ENCODE results near the gene RPL11. TPM values are rescaled to one million over a fixed set of nuclear protein-coding genes. Genes with fewer than 3 reads are reported as not detected.

The RPL11 gene
- total and polyA plus RNA-seq, 2 of the 8 experiments (the other 6 are each of a cell fraction or from before 2014, with no cell fraction given): 1,192 to 1,426 TPM

GRCh38 chr1:23727362-23727811 lies 35.8 kb downstream of the RPL11 start:
- Histone ChIP-seq H2AFZ (ENCODE audit: low read length) (no peak overlapping the region), H3K79me2 (ENCODE audit: control insufficient read depth in 1 of 2, insufficient read depth in 2 of 2, low read length in 2 of 2) (0 out of 4 replicates have a peak, but pooled peaks cover 0 to 2% of the 10 kb centered on the region in 2 experiments), H4K91ac (replicated peaks; ENCODE audit: insufficient read length, low read length) (no peak overlapping the region), H3K9ac (replicated peaks in 1 of 4; ENCODE audit: extremely low read depth in 1 of 4, low read depth in 3 of 4, low read length in 3 of 4) (no peak overlapping the region), H3K4me3 (ENCODE audit: extremely low read depth in 1 of 4, insufficient read depth in 2 of 4, low read depth in 3 of 4, low read length in 4 of 4) (no peak overlapping the region), H4K8ac (ENCODE audit: extremely low read depth, insufficient read depth, low read length) (no peak overlapping the region), H3K23ac (ENCODE audit: insufficient read length) (no peak overlapping the region), H3K23me2 (ENCODE audit: low read depth, low read length) (no peaks in the 10 kb centered on the region), H3K18ac (ENCODE audit: extremely low read depth, low read length) (no peak overlapping the region), H2BK20ac (ENCODE audit: low read length) (no peak overlapping the region), H3K4me1 (replicated peaks in 1 of 4; ENCODE audit: control insufficient read depth in 3 of 4, insufficient read depth in 4 of 4, low read length in 3 of 4) (no peaks in the 10 kb centered on the region), H2BK15ac (ENCODE audit: low read length) (no peak overlapping the region), H3K9me3 (ENCODE audit: insufficient read depth in 2 of 2, low read depth in 1 of 2, low read length in 1 of 2) (no peaks in the 10 kb centered on the region), H2AK5ac (ENCODE audit: low read depth, low read length) (no peak overlapping the region), H4K20me1 (replicated peaks in 1 of 2; ENCODE audit: control insufficient read depth in 1 of 2, insufficient read depth in 2 of 2, low read length in 2 of 2) (peaks cover 0 to 5% of the 10 kb centered on the region in 2 experiments), H3K27me3 (replicated peaks in 1 of 4; ENCODE audit: control insufficient read depth in 3 of 4, extremely low read depth in 1 of 4, insufficient read depth in 3 of 4, low read length in 3 of 4) (no peaks in the 10 kb centered on the region), H2BK5ac (ENCODE audit: low read depth, low read length) (no peak overlapping the region), H3K36me3 (ENCODE audit: control insufficient read depth in 2 of 4, insufficient read depth in 4 of 4, low read length in 3 of 4) (no peaks in the 10 kb centered on the region), H2BK12ac (ENCODE audit: low read depth, low read length) (no peak overlapping the region), H3K4ac (replicated peaks; ENCODE audit: insufficient read length, low read depth, low read length) (no peak overlapping the region), H3K56ac (replicated peaks; ENCODE audit: insufficient read length, low read depth, low read length) (no peak overlapping the region), H3K4me2 (ENCODE audit: insufficient read depth in 1 of 2, low read depth in 2 of 2, low read length in 2 of 2) (no peak overlapping the region), H3K79me1 (ENCODE audit: low read depth, low read length) (no peaks in the 10 kb centered on the region), H4K5ac (ENCODE audit: insufficient read length, low read depth, low read length) (no peak overlapping the region), H2BK120ac (replicated peaks; ENCODE audit: low read depth, low read length) (no peak overlapping the region), H3K14ac (ENCODE audit: insufficient read length) (no peak overlapping the region), H3K27ac (ENCODE audit: low read depth, low read length) (no peak overlapping the region)
- 91% methylated on average over 7 of the region's 9 CpGs; no CpG with 5 or more reads in 1 of the 2 experiments for WGBS, 2 experiments (ENCODE audit: extremely low coverage in 1 of 2, insufficient coverage in 1 of 2, insufficient read length in 1 of 2, insufficient replicate concordance in 2 of 2, low coverage in 1 of 2, low lambda C conversion rate in 2 of 2, missing lambda C conversion rate in 1 of 2)
- POLR2A ChIA-PET (ENCODE audit: partially characterized antibody): interaction anchor here (1.0 to 2.2 kb wide), 3 partner anchors 22 to 32 kb away, joined by 3 to 9 read pairs (median 5); no protein-coding TSS in a partner anchor
- no peak for DNase-seq (ENCODE audit: low read depth in 1 of 2, low spot score in 2 of 2)
- FAIRE-seq: no peak
- CTCF ChIA-PET (ENCODE audit: partially characterized antibody): interaction anchor here (1.0 to 2.0 kb wide), 3 partner anchors 10 to 230 kb away, joined by 3 to 8 read pairs (median 4); no protein-coding TSS in a partner anchor
- TF ChIP-seq TAF7 (optimal IDR thresholded peaks at IDR 0.05; ENCODE audit: borderline replicate concordance, low read depth, low read length) (no peak), SAP30 (IDR thresholded peaks at IDR 0.05; ENCODE audit: insufficient read depth, insufficient replicate concordance, low read length) (no peak), ASH2L (IDR thresholded peaks at IDR 0.05; ENCODE audit: low read length) (no peak), TCF12 (IDR thresholded peaks at IDR 0.05; ENCODE audit: low read depth, low read length) (no peak), RXRA (IDR thresholded peaks at IDR 0.05; ENCODE audit: insufficient read depth, low read depth, low read length) (no peak), SP2 (IDR thresholded peaks at IDR 0.05; ENCODE audit: low read length) (no peak), MAFK (IDR thresholded peaks at IDR 0.05; ENCODE audit: low read depth, low read length) (no peak), CTBP2 (IDR thresholded peaks at IDR 0.05; ENCODE audit: borderline replicate concordance, insufficient read depth, insufficient read length, low read length) (no peak), MAX (IDR thresholded peaks at IDR 0.05) (no peak), PHF8 (conservative IDR thresholded peaks at IDR 0.05; ENCODE audit: low read depth, low read length) (no peak), SIN3A (conservative IDR thresholded peaks at IDR 0.05 in 1 of 2, IDR thresholded peaks at IDR 0.05 in 1 of 2; ENCODE audit: low read depth in 1 of 2, low read length in 2 of 2) (no peak), JUN (IDR thresholded peaks at IDR 0.05; ENCODE audit: low read depth, low read length) (no peak), JUND (IDR thresholded peaks at IDR 0.05; ENCODE audit: low read length) (no peak)

All from H1 (cell line).